ENCODE results near the gene STAT3.

DNA sequence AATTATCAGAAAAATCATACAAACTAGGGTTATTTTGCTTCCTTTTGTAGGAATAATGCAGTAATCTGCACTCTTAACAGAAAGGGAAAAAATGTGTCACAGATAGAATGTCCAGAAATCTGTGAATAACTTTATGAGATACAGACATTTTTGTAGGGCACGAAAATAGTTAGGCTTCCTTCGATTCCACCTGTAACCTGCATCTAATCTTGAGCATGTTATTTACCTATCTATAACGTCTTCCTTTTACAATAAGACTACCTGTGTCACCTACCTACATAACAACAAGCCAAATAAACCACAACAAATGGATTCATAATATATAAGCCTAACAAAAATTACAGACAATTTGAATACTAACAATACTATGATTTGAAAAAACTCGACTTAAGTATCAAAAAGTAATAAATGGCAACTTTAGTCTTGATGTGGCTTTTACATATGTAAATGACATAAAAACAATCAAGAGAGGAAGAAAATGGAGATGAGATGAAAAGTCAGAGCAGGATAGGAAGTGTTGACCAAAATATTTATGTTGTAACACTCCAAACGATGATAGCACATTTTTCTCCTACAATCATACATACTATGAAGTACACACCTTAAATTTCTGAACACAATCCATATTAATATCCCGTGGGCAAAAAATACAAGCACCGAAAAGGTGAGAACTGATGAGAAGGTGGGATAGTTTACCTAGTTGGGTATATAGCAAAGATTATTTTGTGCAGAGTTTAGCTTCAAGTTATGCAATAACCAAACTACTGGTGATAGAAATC is 114.6 kb downstream of the STAT3 start:
- no peak for TF ChIP-seq ZNF70 (CRISPR knock-in tag; IDR thresholded peaks at IDR 0.05)
- TF ChIP-seq ARNTL (CRISPR knock-in tag; IDR thresholded peaks at IDR 0.05; ENCODE audit: borderline replicate concordance, low read depth), result no peak
- TF ChIP-seq, protein P1, sequence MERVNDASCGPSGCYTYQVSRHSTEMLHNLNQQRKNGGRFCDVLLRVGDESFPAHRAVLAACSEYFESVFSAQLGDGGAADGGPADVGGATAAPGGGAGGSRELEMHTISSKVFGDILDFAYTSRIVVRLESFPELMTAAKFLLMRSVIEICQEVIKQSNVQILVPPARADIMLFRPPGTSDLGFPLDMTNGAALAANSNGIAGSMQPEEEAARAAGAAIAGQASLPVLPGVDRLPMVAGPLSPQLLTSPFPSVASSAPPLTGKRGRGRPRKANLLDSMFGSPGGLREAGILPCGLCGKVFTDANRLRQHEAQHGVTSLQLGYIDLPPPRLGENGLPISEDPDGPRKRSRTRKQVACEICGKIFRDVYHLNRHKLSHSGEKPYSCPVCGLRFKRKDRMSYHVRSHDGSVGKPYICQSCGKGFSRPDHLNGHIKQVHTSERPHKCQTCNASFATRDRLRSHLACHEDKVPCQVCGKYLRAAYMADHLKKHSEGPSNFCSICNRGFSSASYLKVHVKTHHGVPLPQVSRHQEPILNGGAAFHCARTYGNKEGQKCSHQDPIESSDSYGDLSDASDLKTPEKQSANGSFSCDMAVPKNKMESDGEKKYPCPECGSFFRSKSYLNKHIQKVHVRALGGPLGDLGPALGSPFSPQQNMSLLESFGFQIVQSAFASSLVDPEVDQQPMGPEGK (CRISPR knock-in tag; IDR thresholded peaks at IDR 0.05; ENCODE audit: borderline replicate concordance), result no peak
- no peak for TF ChIP-seq ZC3H10 (CRISPR knock-in tag; IDR thresholded peaks at IDR 0.05)
- no peak for TF ChIP-seq RARB (CRISPR knock-in tag; IDR thresholded peaks at IDR 0.05)
- no peak for TF ChIP-seq ISL1 (CRISPR knock-in tag; IDR thresholded peaks at IDR 0.05)

All from SK-N-SH treated with all-trans-retinoic acid at 6 μM for 48 hours (cell line).